PC-3 (cell line): ENCODE measurements around the gene COL4A5.

Experiments used
- CTCF ChIP-seq: fragments of 300-600 bp; sonication (generic); conservative IDR thresholded peaks from 2 replicates; pipeline ENCODE4 v1.5.1; 2017; ENCODE audit warnings: antibody characterized with exemption, low read depth, mild to moderate bottlenecking, low read length
- EZH2 ChIP-seq: fragments of 300-600 bp; sonication (generic); IDR thresholded peaks from one replicate; pipeline ENCODE4 v1.6.1; 2017; ENCODE audit warnings: antibody characterized with exemption, mild to moderate bottlenecking, low read length; ENCODE audit not compliant: unreplicated experiment
- EZH2phosphoT487 ChIP-seq: fragments of 300-600 bp; sonication (generic); IDR thresholded peaks from 2 replicates; pipeline ENCODE4 v1.6.1; 2018; ENCODE audit warnings: mild to moderate bottlenecking, antibody characterized with exemption, low read length, borderline replicate concordance

GRCh38 chrX:108527724-108528123 is 88.1 kb downstream of the COL4A5 start:
- TF ChIP-seq EZH2 (no peak), CTCF (no peak), EZH2phosphoT487 (no peak)
